Kidney (tissue), 14 donors: ENCODE results near the gene FOLR2. TPM values are rescaled to one million over a fixed set of nuclear protein-coding genes. Genes with fewer than 3 reads are reported as not detected.

Experiments used
- DNase-seq, 5 donors: peaks; one replicate each; pipeline ENCODE4 v3.0.0-alpha.2; 2013 to 2020
- FAIRE-seq: peaks from 2 replicates; lab custom pipeline; 2012; peaks lifted over from hg19 to GRCh38; lab: Jason Lieb, UNC
- H3K27ac ChIP-seq, 2 donors: one replicate each; pipeline ENCODE4 v1.7.0; 2013; ENCODE audit warnings: low read depth in 2 of 2, low read length in 2 of 2, inconsistent platforms in 1 of 2
- H3K27me3 ChIP-seq: one replicate; pipeline ENCODE4 v1.7.1; 2013; ENCODE audit warnings: low read length, inconsistent platforms; ENCODE audit not compliant: control insufficient read depth, insufficient read depth
- H3K36me3 ChIP-seq, 3 donors: one replicate each; pipeline versions ENCODE4 v1.7.0 to v1.7.1; 2013; ENCODE audit warnings: low read length in 3 of 3, control low read depth in 1 of 3, inconsistent platforms in 1 of 3; ENCODE audit not compliant: insufficient read depth in 3 of 3, control insufficient read depth in 2 of 3
- H3K4me1 ChIP-seq, 3 donors: one replicate each; pipeline versions ENCODE4 v1.7.0 to v1.7.1; 2013; ENCODE audit warnings: low read length in 3 of 3, inconsistent platforms in 1 of 3, low read depth in 1 of 3; ENCODE audit not compliant: control insufficient read depth in 2 of 3, insufficient read depth in 2 of 3
- H3K4me3 ChIP-seq, 3 donors: one replicate each; pipeline versions ENCODE4 v1.7.0 to v1.8.1; 2013; ENCODE audit warnings: low read length in 3 of 3, control low read depth in 1 of 3, inconsistent platforms in 1 of 3
- H3K9ac ChIP-seq, 3 donors: one replicate each; pipeline versions ENCODE4 v1.7.0 to v1.7.1; 2013; ENCODE audit warnings: low read length in 3 of 3, control low read depth in 1 of 3, inconsistent platforms in 1 of 3
- H3K9me3 ChIP-seq, 3 donors: one replicate each; pipeline versions ENCODE4 v1.7.0 to v1.7.1; 2013; ENCODE audit warnings: low read length in 3 of 3, control low read depth in 1 of 3, inconsistent platforms in 1 of 3; ENCODE audit not compliant: control insufficient read depth in 2 of 3, insufficient read depth in 1 of 3
- intact Hi-C: fragments of 100-400 bp; cut with DNase I; formaldehyde crosslinking; loops from one replicate; pipeline ENCODE4 v1.11.1; 2022
- polyA plus RNA-seq: library from polyadenylated mRNA; stranded (reverse); fragments of 350-450 nt; fragmentation: Illumina TruSeq; extraction: RNeasy Lipid Tissue Mini Kit (QIAGEN cat#74804); gene quantifications from one replicate; pipeline ENCODE4 v1.2.3, GENCODE V29; 2014; ENCODE audit warnings: low read depth, low replicate concordance; ENCODE audit not compliant: insufficient read depth
- total RNA-seq: library from RNA; stranded (reverse); fragmentation: NEBNext Ultra II Directional; extraction: Animal tissue kit (Norgen Biotek cat#: 25700); gene quantifications from one replicate; pipeline ENCODE4 v1.2.1, GENCODE V29; 2021
- TF ChIP-seq, protein P1 (sequence below): IDR thresholded peaks from 3 replicates; pipeline ENCODE4 v1.5.1; 2012; ENCODE audit warnings: mild to moderate bottlenecking, moderate library complexity, borderline replicate concordance; ENCODE audit not compliant: insufficient read depth; ENCODE audit errors: extremely low read depth
- donor health status: control.
- donor health status: control.
- donor health status: control.
- donor health status: control.
- donor health status: control.
- donor health status: DM: yes; HTN: yes; CAD: no.
- donor health status: Normal renal cell carcinoma (clear cell type).

Gene FOLR2
- total and polyA plus RNA-seq, 2 donors from 2014 or later, result 16.8 to 31.9 TPM

DNA sequence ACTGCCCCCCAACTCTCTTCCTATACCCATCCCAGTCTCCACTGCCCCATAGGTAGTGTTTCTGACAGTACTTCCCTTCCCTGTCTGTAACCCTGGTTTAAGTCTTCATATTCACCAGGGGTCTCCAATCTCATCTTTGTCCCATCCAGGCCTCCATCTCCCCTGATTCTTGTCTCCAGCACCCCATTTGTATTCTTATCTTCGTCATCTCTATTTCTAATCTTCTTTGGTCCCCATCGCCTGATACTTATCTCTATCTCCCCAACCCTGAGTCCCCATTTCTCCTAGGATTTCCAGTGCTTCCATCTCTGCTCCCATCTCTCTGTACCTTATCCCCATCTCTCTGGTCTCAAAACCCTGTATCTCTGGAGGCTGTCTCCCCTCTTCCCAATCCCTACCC is 25.5 kb downstream of the FOLR2 start:
- Histone ChIP-seq H3K27me3 (peaks cover 48% of the 10 kb centered on the region), H3K27ac (no peak overlapping the region), H3K9ac (no peak overlapping the region), H3K36me3 (peaks cover 0 to 4% (median 0%) of the 10 kb centered on the region in 3 donors), H3K4me3 (no peak overlapping the region), H3K9me3 (no peaks in the 10 kb centered on the region), H3K4me1 (peaks cover 0 to 12% (median 4%) of the 10 kb centered on the region in 3 donors)
- intact Hi-C loops, result no loop called here
- TF ChIP-seq, protein P1, sequence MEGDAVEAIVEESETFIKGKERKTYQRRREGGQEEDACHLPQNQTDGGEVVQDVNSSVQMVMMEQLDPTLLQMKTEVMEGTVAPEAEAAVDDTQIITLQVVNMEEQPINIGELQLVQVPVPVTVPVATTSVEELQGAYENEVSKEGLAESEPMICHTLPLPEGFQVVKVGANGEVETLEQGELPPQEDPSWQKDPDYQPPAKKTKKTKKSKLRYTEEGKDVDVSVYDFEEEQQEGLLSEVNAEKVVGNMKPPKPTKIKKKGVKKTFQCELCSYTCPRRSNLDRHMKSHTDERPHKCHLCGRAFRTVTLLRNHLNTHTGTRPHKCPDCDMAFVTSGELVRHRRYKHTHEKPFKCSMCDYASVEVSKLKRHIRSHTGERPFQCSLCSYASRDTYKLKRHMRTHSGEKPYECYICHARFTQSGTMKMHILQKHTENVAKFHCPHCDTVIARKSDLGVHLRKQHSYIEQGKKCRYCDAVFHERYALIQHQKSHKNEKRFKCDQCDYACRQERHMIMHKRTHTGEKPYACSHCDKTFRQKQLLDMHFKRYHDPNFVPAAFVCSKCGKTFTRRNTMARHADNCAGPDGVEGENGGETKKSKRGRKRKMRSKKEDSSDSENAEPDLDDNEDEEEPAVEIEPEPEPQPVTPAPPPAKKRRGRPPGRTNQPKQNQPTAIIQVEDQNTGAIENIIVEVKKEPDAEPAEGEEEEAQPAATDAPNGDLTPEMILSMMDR, result no peak
- FAIRE-seq (no peak), DNase-seq (peak in 1 of 5 donors; percentile 25)

DNA sequence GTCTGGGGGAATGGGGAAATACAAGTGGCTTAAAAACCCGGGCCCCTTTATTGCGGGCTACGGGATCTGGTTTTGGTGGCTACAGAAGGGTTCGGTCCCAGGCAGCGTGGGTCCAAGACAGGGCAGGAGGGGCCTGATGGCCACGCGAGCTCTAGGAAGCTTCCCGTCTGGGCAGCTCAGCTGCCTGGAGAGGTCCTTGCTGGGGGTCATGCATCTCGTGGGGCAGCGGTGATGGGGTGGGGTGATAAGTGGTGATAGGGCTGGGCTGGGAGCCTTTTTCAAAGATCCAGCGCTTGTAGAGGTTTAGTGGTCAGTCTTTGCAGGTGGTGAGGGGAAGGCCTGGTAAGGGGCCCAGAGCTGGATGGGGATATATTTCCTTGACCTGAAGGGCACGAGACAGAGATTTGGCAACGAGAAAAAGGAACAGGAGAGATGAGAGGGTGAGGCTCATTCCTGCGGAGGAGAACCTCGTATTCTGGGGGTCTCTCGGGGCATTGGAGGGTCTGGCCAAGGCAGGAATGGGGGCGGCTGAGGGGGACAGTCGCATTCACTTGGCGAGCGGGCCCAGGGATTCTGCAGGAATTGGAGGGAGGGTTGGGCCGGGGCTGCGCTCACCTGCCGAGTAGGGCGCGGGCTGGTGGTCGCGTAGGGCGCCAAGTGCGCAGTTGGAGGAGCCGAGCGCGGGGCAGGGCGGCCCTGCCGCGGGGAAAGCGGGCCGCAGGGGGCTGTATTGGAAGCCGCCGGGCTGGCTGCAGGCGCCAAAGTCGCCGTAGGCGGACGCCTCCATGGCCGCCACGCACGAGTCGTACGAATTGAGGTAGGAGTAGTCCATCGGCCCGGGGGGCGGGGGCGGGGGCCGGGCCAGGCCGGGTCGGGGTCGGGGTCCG is 26.8 kb downstream of the FOLR2 start:
- intact Hi-C loops, result no loop called here
- H3K4me3 ChIP-seq, result no peak overlapping the region
- DNase-seq, result peak in 2 of 5 donors; percentile 50 to 68
- TF ChIP-seq, protein P1, result no peak
- H3K36me3 ChIP-seq, result no peaks in the 10 kb centered on the region
- H3K4me1 ChIP-seq, result peaks cover 0 to 8% (median 0%) of the 10 kb centered on the region in 3 donors
- FAIRE-seq, result no peak
- H3K27me3 ChIP-seq, result peaks cover 50% of the 10 kb centered on the region
- no peak overlapping the region for H3K27ac ChIP-seq
- H3K9ac ChIP-seq, result no peak overlapping the region
- no peaks in the 10 kb centered on the region for H3K9me3 ChIP-seq

DNA sequence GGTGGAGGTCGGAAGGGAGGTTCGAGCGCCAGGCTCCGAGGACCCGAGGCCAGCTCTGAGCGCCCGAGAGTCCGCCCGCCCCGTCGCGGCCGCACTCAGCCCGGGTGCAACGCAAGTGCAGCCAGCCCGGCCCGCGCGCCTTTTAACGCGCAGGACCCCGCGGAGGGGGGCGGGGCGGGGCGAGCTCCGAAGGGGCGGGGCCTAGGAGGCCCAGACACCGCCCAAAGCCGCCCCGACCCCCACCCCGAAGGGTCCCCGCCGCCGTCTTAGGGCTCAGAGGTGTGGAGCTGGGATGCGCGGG is 27.4 kb downstream of the FOLR2 start, which contains the start of gene PHOX2A:
TSS of gene PHOX2A (minus strand) at position 117 of the 301 bp plus-strand sequence. CDS start 172 bp downstream, outside the sequence.
- Histone ChIP-seq H3K36me3 (no peaks in the 10 kb centered on the region), H3K27ac (no peak within 1 kb of the TSS), H3K27me3 (peaks cover 50% of the 10 kb centered on the region), H3K9ac (no peak within 1 kb of the TSS), H3K9me3 (no peaks in the 10 kb centered on the region), H3K4me1 (peaks cover 0 to 8% (median 0%) of the 10 kb centered on the region in 3 donors), H3K4me3 (no peak within 1 kb of the TSS)
- DNase-seq (peak in 2 of 5 donors; percentile 39 to 78), FAIRE-seq (no peak)
- intact Hi-C loops, result no loop called here
- TF ChIP-seq, protein P1, result no peak
